ENCODE data around the gene CNNM3.

DNA sequence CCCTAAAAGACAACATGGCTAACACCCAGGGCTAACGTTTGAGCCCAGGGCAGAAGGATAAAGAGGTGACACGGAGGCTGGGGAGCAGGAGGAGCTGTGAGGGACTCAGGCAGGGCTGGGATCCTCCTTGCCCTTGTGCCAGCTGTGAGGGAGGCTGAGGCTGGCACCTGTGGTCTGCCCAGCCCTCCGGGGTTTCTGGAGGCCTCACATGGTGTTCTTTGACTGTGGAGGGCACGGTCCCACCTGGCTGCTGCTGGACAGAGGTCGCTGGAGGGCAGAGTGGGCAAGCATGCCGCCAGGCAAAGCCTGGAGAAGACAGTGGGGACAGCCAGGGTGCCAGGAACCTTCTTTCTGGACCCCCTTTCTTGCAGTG, 26.8 kb upstream of the CNNM3 start:
- TF ChIP-seq, protein P1, sequence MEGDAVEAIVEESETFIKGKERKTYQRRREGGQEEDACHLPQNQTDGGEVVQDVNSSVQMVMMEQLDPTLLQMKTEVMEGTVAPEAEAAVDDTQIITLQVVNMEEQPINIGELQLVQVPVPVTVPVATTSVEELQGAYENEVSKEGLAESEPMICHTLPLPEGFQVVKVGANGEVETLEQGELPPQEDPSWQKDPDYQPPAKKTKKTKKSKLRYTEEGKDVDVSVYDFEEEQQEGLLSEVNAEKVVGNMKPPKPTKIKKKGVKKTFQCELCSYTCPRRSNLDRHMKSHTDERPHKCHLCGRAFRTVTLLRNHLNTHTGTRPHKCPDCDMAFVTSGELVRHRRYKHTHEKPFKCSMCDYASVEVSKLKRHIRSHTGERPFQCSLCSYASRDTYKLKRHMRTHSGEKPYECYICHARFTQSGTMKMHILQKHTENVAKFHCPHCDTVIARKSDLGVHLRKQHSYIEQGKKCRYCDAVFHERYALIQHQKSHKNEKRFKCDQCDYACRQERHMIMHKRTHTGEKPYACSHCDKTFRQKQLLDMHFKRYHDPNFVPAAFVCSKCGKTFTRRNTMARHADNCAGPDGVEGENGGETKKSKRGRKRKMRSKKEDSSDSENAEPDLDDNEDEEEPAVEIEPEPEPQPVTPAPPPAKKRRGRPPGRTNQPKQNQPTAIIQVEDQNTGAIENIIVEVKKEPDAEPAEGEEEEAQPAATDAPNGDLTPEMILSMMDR (IDR thresholded peaks at IDR 0.05) = no peak
- no peak for TF ChIP-seq POLR2A (IDR thresholded peaks at IDR 0.05)
